ENCODE measurements around the gene SELENOP.

- TF ChIP-seq TAF1 (IDR thresholded peaks at IDR 0.05; ENCODE audit: low read depth, low read length) (no peak), SPI1 (IDR thresholded peaks at IDR 0.05; ENCODE audit: low read depth, low read length) (no peak), POLR2A (IDR thresholded peaks at IDR 0.05; ENCODE audit: low read depth, low read length) (no peak), PAX5 (IDR thresholded peaks at IDR 0.05; ENCODE audit: insufficient read depth, low read length, severe bottlenecking) (no peak), POLR2AphosphoS5 (IDR thresholded peaks at IDR 0.05; ENCODE audit: low read depth, low read length) (no peak)
Observed at GRCh38 chr5:42799668-42800114, 12.0 kb downstream of the SELENOP start.
